GM21737 (cell line): ENCODE measurements around the gene IL10RA.
"Not testable (repeated sequence)": the region's sequence is repeated elsewhere in the genome, so short reads cannot be mapped to it uniquely, and the experiment has no call there.

ENCODE experiments used
- ATAC-seq: cut with Tn5 transposase; IDR thresholded peaks from one replicate; pipeline ENCODE4 v1.9.1; 2021; ENCODE audit warnings: mild to moderate bottlenecking, moderate library complexity; ENCODE audit not compliant: unreplicated experiment

IL10RA gene

GRCh38 chr11:117985953-117986887 lies at the start of gene IL10RA:
IL10RA (plus strand) TSS chr11:117986394; CDS start chr11:117986468, 74 bp downstream.
- ATAC-seq: peak; percentile 85

- ATAC-seq: no peak
These were observed 49.2 kb upstream of the IL10RA start for GRCh38 chr11:117936973-117937372.

GRCh38 chr11:117940736-117941135 lies 45.5 kb upstream of the IL10RA start:
- no peak for ATAC-seq

- ATAC-seq: no peak
These were observed 45.0 kb upstream of the IL10RA start for GRCh38 chr11:117941163-117941707.

GRCh38 chr11:117941976-117942654 lies 44.1 kb upstream of the IL10RA start:
- ATAC-seq: no peak

- ATAC-seq: no peak
These were observed 41.6 kb upstream of the IL10RA start for GRCh38 chr11:117944554-117944953.

- no peak for ATAC-seq
These were observed 41.0 kb upstream of the IL10RA start for GRCh38 chr11:117945047-117945810.

GRCh38 chr11:117946156-117946841 lies 39.9 kb upstream of the IL10RA start:
- ATAC-seq: no peak

GRCh38 chr11:117946842-117947526 lies 39.2 kb upstream of the IL10RA start:
- ATAC-seq: no peak

GRCh38 chr11:117947751-117948150 lies 38.4 kb upstream of the IL10RA start:
- ATAC-seq: not testable (repeated sequence)

- ATAC-seq: not testable (repeated sequence)
These were observed 37.7 kb upstream of the IL10RA start for GRCh38 chr11:117948466-117948865.

GRCh38 chr11:117949062-117949461 lies 37.1 kb upstream of the IL10RA start:
- ATAC-seq: no peak

GRCh38 chr11:117950301-117950700 lies 35.9 kb upstream of the IL10RA start:
- no peak for ATAC-seq

- no peak for ATAC-seq
These were observed 34.9 kb upstream of the IL10RA start for GRCh38 chr11:117950993-117951961.

GRCh38 chr11:117953024-117953671 lies 33.0 kb upstream of the IL10RA start:
- no peak for ATAC-seq

- ATAC-seq: no peak
These were observed 27.2 kb upstream of the IL10RA start for GRCh38 chr11:117958949-117959348.

- ATAC-seq: no peak
These were observed 26.6 kb upstream of the IL10RA start for GRCh38 chr11:117959438-117960149.
